Thyroid gland (tissue), 4 donors: Measurements from ENCODE around the gene FBXO5.

ENCODE experiments used
- CTCF ChIP-seq, 6 experiments: fragments of 200-600 bp in 3 of 6; fragments of 450-650 bp in 3 of 6; sonication (generic) in 3 of 6; IDR thresholded peaks; one replicate each; pipeline ENCODE4 v1.5.1; 2016 to 2019; ENCODE audit warnings: antibody characterized with exemption in 6 of 6, mild to moderate bottlenecking in 2 of 6, inconsistent platforms in 1 of 6, moderate library complexity in 1 of 6
- POLR2A ChIP-seq, 2 donors: fragments of 450-650 bp; IDR thresholded peaks; one replicate each; pipeline ENCODE4 v1.6.1; 2017; ENCODE audit warnings: antibody characterized with exemption in 2 of 2, mild to moderate bottlenecking in 2 of 2, moderate library complexity in 1 of 2

GRCh38 chr6:153032255-153032882 is 49.5 kb upstream of the FBXO5 start:
- TF ChIP-seq CTCF (IDR thresholded peaks at IDR 0.05) (peak in 3 of 6 experiments; percentile 46 to 69 (median 58)), POLR2A (IDR thresholded peaks at IDR 0.05) (no peak)
